Measurements from ENCODE around the gene ANKH. TPM values are rescaled to one million over a fixed set of nuclear protein-coding genes. Genes with fewer than 3 reads are reported as not detected.

Gene ANKH
- total and polyA plus RNA-seq, 10 of the 15 experiments (the other 5 are each of a cell fraction or from before 2014, with no cell fraction given): 2.1 to 43.9 (median 14.4) TPM

DNA sequence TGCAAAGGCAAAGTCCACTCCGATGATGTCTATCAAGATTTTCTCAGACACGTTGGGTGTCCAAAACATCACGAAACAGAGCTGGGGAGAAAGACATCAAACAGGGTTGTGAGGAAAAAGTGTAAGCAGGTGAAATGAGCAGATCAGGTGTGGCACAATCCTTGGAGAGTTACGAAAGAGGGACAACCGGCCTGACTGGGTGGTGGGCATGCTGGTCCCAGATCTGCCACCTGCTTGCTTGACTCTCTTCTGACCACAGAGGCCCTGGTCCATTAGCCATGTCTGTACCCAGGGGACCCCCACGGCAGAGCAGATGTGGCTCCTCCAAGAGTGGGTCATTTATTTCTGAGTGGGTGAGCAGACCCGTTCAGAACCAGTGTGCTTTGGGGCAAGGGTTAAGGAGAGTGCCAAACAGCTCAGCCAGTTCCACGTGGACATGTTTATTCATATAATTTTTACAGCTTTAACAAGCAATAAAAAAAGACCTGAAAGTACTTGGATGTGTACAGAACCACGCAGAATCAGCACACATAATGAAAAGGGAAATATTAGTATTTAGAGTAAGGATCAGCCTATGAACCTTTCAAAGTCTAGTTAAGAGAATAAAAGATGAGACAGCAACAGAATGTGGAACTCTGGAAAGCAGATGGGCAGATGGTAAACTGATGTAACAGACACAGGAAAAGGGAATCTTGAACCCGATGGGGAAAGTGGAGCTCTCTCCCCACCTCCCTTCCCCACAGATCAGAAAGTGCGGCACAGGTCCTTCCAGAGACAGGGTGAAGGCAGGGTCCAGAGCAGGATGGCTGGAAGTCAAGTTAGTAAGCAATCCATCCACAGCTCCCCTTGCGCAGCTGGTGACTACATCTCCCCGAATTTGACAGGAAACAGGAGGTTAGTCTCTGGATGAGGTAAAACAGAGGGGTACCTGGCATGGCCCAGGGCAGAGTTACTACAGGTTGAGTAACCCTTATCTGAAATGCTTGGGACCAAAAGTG is 154.5 kb downstream of the ANKH start:
- Histone ChIP-seq H3K27ac (ENCODE audit: control insufficient read depth, insufficient read depth) (no peak overlapping the region), H3K4me2 (ENCODE audit: control insufficient read depth, insufficient read depth) (no peak overlapping the region), H4K20me1 (ENCODE audit: control insufficient read depth, insufficient read depth) (no peaks in the 10 kb centered on the region), H3K9ac (ENCODE audit: control insufficient read depth, insufficient read depth, low read length) (no peak overlapping the region), H3K36me3 (ENCODE audit: control insufficient read depth in 2 of 2, insufficient read depth in 2 of 2, low read length in 1 of 2) (peaks cover 0 to 15% of the 10 kb centered on the region in 2 experiments; a peak in 3 of 4 replicates), H2AFZ (ENCODE audit: control insufficient read depth, low read depth, low read length) (no peak overlapping the region), H3K4me3 (no peak overlapping the region), H3K79me2 (ENCODE audit: control insufficient read depth, insufficient read depth, low read length) (no peaks in the 10 kb centered on the region), H3K4me1 (ENCODE audit: control insufficient read depth, insufficient read depth, low read length) (no peaks in the 10 kb centered on the region), H3K9me3 (replicated peaks; ENCODE audit: control insufficient read depth, insufficient read depth, low read length) (no peaks in the 10 kb centered on the region), H3K27me3 (replicated peaks in 1 of 2; ENCODE audit: control insufficient read depth in 2 of 2, insufficient read depth in 2 of 2, low read length in 1 of 2) (no peaks in the 10 kb centered on the region)
- ChIA-PET RAD21 (ENCODE audit: unreplicated experiment) (no interaction called here), POLR2A (interaction anchor here (0.6 kb wide), 1 partner anchor 44 kb away, joined by 4 read pairs; no protein-coding TSS in a partner anchor), CTCF (interaction anchor here (0.6 to 0.8 kb wide), 2 partner anchors 10 to 389 kb away, joined by 3 read pairs; no protein-coding TSS in a partner anchor), SMC1A (ENCODE audit: uncharacterized antibody, unreplicated experiment) (interaction anchor here (1.3 kb wide), 1 partner anchor 33 kb away, joined by 3 read pairs; no protein-coding TSS in a partner anchor)
- TF ChIP-seq FOXK2 (IDR thresholded peaks at IDR 0.05) (no peak), TAF1 (IDR thresholded peaks at IDR 0.05; ENCODE audit: borderline replicate concordance, low read depth, low read length) (no peak), RAD21 (IDR thresholded peaks at IDR 0.05; ENCODE audit: insufficient read depth, low read depth, low read length) (no peak), BRCA1 (IDR thresholded peaks at IDR 0.05; ENCODE audit: low read depth, low read length) (no peak), BCL11A (IDR thresholded peaks at IDR 0.05; ENCODE audit: low read depth, low read length) (no peak), MTA3 (IDR thresholded peaks at IDR 0.05; ENCODE audit: borderline replicate concordance, low read length) (0 out of 2 replicates have a peak, but pooled peaks have one; percentile 33), CEBPB (IDR thresholded peaks at IDR 0.05; ENCODE audit: borderline replicate concordance in 1 of 2, low read depth in 2 of 2, low read length in 2 of 2) (no peak), TARDBP (IDR thresholded peaks at IDR 0.05; ENCODE audit: borderline replicate concordance) (no peak), SMAD5 (IDR thresholded peaks at IDR 0.05; ENCODE audit: low read depth) (no peak), ZNF622 (IDR thresholded peaks at IDR 0.05) (no peak), POLR2AphosphoS2 (IDR thresholded peaks at IDR 0.05; ENCODE audit: low read depth, low read length) (0 out of 2 replicates have a peak, but pooled peaks have one; percentile 36)
- TF ChIP-seq, protein P1, sequence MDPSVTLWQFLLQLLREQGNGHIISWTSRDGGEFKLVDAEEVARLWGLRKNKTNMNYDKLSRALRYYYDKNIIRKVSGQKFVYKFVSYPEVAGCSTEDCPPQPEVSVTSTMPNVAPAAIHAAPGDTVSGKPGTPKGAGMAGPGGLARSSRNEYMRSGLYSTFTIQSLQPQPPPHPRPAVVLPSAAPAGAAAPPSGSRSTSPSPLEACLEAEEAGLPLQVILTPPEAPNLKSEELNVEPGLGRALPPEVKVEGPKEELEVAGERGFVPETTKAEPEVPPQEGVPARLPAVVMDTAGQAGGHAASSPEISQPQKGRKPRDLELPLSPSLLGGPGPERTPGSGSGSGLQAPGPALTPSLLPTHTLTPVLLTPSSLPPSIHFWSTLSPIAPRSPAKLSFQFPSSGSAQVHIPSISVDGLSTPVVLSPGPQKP (IDR thresholded peaks at IDR 0.05; ENCODE audit: low read depth, low read length): no peak
- FAIRE-seq: no peak
- no TSS peak for BruUV-seq (replicated peaks)
- in situ Hi-C loops (cut with MboI): loop anchor here (25.0 kb wide), 1 partner anchor 1745 kb away; the partner anchor contains the start of gene ZNF622
- ATAC-seq: no peak
- intact Hi-C loops (cut with micrococcal nuclease; ENCODE audit: unreplicated experiment): no loop called here
- DNase-seq (ENCODE audit: low read depth, low spot score): no peak
- WGBS (ENCODE audit: insufficient coverage, insufficient replicate concordance, low lambda C conversion rate, missing lambda C conversion rate): 72% methylated on average over 13 of the region's 13 CpGs

Measured in GM12878 (cell line).